SK-N-SH (cell line): Measurements from ENCODE around the gene RAD51B.

Source experiments
- ELF1 ChIP-seq: IDR thresholded peaks from 2 replicates; pipeline ENCODE4 v1.4.0; 2012
- EZH2phosphoT487 ChIP-seq: fragments of 200-600 bp; sonication (generic); IDR thresholded peaks from 2 replicates; pipeline ENCODE4 v1.6.1; 2017; ENCODE audit warnings: low read depth, mixed run types, mild to moderate bottlenecking, antibody characterized with exemption, moderate library complexity, borderline replicate concordance
- MAX ChIP-seq: IDR thresholded peaks from 2 replicates; pipeline ENCODE4 v1.4.0; 2012; ENCODE audit warnings: low read depth
- POLR2AphosphoS5 ChIP-seq: IDR thresholded peaks from 2 replicates; pipeline ENCODE4 v1.6.1; 2012; ENCODE audit warnings: low read depth, low read length
- SMC3 ChIP-seq: IDR thresholded peaks from 2 replicates; pipeline ENCODE4 v1.6.1; 2012; ENCODE audit warnings: low read depth, low read length, improper control_type of control experiment
- TF ChIP-seq, protein P1 (sequence below): fragments of 200-600 bp; sonication (generic); IDR thresholded peaks from 2 replicates; pipeline ENCODE4 v1.6.1; 2017; ENCODE audit warnings: antibody characterized with exemption, mild to moderate bottlenecking, moderate library complexity

DNA sequence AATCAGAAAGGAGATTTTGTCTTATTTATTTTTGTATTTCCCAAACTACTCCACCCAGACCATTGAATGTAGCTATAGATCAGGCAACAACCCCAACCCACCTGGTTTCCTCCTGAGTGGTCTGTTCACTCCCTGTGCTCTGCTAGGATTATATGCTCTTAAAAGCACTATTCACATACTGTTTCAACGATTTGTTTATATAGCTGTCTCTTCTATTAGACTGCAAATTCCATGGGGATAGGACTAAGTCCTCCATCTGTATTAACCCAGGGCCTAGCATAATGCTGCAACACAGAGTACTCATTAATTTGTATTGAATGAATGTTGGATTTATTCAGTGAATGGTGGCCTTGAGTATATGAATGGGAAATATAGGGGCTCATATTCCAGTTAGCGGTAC, 307.6 kb downstream of the RAD51B start:
- TF ChIP-seq MAX: no peak
- TF ChIP-seq, protein P1, sequence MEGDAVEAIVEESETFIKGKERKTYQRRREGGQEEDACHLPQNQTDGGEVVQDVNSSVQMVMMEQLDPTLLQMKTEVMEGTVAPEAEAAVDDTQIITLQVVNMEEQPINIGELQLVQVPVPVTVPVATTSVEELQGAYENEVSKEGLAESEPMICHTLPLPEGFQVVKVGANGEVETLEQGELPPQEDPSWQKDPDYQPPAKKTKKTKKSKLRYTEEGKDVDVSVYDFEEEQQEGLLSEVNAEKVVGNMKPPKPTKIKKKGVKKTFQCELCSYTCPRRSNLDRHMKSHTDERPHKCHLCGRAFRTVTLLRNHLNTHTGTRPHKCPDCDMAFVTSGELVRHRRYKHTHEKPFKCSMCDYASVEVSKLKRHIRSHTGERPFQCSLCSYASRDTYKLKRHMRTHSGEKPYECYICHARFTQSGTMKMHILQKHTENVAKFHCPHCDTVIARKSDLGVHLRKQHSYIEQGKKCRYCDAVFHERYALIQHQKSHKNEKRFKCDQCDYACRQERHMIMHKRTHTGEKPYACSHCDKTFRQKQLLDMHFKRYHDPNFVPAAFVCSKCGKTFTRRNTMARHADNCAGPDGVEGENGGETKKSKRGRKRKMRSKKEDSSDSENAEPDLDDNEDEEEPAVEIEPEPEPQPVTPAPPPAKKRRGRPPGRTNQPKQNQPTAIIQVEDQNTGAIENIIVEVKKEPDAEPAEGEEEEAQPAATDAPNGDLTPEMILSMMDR: no peak
- no peak for TF ChIP-seq POLR2AphosphoS5
- no peak for TF ChIP-seq SMC3
- no peak for TF ChIP-seq EZH2phosphoT487
- no peak for TF ChIP-seq ELF1
